SU-DHL-6 (cell line): Measurements from ENCODE around the gene MESP2.

Source experiments
- H2AFZ ChIP-seq: fragments of 200-600 bp; sonication (generic); 2 replicates; pipeline ENCODE4 v1.6.1; 2014; ENCODE audit warnings: low read depth, mild to moderate bottlenecking, moderate library complexity, mixed read lengths, antibody characterized with exemption, low read length; ENCODE audit not compliant: severe bottlenecking
- H3F3A ChIP-seq: fragments of 200-600 bp; shearing (Covaris generic); 2 replicates; pipeline ENCODE4 v1.6.0; 2016; ENCODE audit warnings: antibody characterized with exemption, mild to moderate bottlenecking; ENCODE audit not compliant: insufficient read depth
- H3K27ac ChIP-seq: fragments of 200-600 bp; sonication (generic); 2 replicates; pipeline ENCODE4 v1.5.1; 2016; ENCODE audit warnings: low read depth, mild to moderate bottlenecking, low read length, moderate library complexity, mixed read lengths
- H3K27me3 ChIP-seq: fragments of 200-600 bp; sonication (generic), shearing (Covaris generic); 2 replicates; pipeline ENCODE4 v1.6.0; 2014; ENCODE audit warnings: mild to moderate bottlenecking, low read length
- H3K36me3 ChIP-seq: fragments of 200-600 bp; sonication (generic); 2 replicates; pipeline ENCODE4 v1.6.1; 2014; ENCODE audit warnings: mild to moderate bottlenecking, low read length, mixed read lengths
- H3K4me2 ChIP-seq: fragments of 300-600, 200-600 bp; shearing (Covaris generic), sonication (generic); 2 replicates; pipeline ENCODE4 v1.6.0; 2014; ENCODE audit warnings: low read length, low read depth, mild to moderate bottlenecking; ENCODE audit not compliant: poor library complexity, severe bottlenecking
- H3K4me3 ChIP-seq: fragments of 200-600 bp; sonication (generic); 2 replicates; pipeline ENCODE4 v1.5.1; 2014; ENCODE audit warnings: antibody characterized with exemption, low read length, mild to moderate bottlenecking, mixed read lengths; ENCODE audit not compliant: insufficient read depth, poor library complexity, severe bottlenecking
- H3K79me2 ChIP-seq: fragments of 200-600 bp; sonication (generic); 2 replicates; pipeline ENCODE4 v1.6.1; 2014; ENCODE audit warnings: mild to moderate bottlenecking, low read length, moderate library complexity; ENCODE audit not compliant: insufficient read depth
- H3K9ac ChIP-seq: fragments of 200-600 bp; sonication (generic); 2 replicates; pipeline ENCODE4 v1.7.0; 2014; ENCODE audit warnings: mild to moderate bottlenecking, low read length
- H3K9me2 ChIP-seq: fragments of 200-600 bp; sonication (generic); replicated peaks from 2 replicates; pipeline ENCODE4 v1.6.1; 2014; ENCODE audit warnings: low read length; ENCODE audit not compliant: insufficient read depth
- H3K9me3 ChIP-seq: fragments of 200-600 bp; sonication (generic); 2 replicates; pipeline ENCODE4 v1.6.1; 2014; ENCODE audit warnings: low read length, mixed read lengths; ENCODE audit not compliant: insufficient read depth
- H4K20me1 ChIP-seq: fragments of 200-600 bp; sonication (generic); 2 replicates; pipeline ENCODE4 v1.6.1; 2014; ENCODE audit warnings: low read depth, mild to moderate bottlenecking, antibody characterized with exemption, low read length, moderate library complexity, mixed read lengths
- EZH2phosphoT487 ChIP-seq: fragments of 200-600 bp; sonication (generic), shearing (Covaris generic); conservative IDR thresholded peaks from 2 replicates; pipeline ENCODE4 v1.6.1; 2018; ENCODE audit warnings: mild to moderate bottlenecking, antibody characterized with exemption, low read length, moderate library complexity, mixed read lengths
- TF ChIP-seq, protein P1 (sequence below): fragments of 200-600 bp; sonication (generic); IDR thresholded peaks from one replicate; pipeline ENCODE4 v1.5.1; 2017; ENCODE audit warnings: antibody characterized with exemption, mild to moderate bottlenecking, low read length, moderate library complexity; ENCODE audit not compliant: insufficient read depth, poor library complexity, severe bottlenecking

MESP2 gene

DNA sequence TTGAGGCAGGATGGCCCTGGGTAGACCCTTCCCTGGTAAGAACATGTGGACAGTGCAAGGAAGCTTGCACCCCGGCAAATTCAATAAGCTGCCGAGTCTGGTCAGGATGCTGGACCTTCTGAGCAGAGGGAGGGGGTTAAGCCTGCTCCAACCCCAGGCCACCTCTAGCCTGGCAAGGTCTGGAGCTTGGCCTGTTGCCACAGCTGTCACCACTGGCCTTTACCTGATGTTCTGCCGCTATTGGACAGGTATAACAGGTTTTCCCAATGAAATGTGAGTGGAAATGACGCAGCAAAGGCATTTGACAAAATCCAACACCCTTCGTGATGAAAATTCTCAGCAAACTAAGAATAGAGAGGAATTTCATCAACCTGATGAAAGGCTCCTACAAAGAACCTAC lies 24.4 kb upstream of the MESP2 start:
- Histone ChIP-seq H3F3A (no peaks in the 10 kb centered on the region), H3K79me2 (no peaks in the 10 kb centered on the region), H3K27me3 (no peaks in the 10 kb centered on the region), H3K9me3 (no peaks in the 10 kb centered on the region), H4K20me1 (no peaks in the 10 kb centered on the region), H3K9ac (0 out of 2 replicates have a peak overlapping the region, but pooled peaks have one; percentile 65), H3K27ac (no peak overlapping the region), H3K4me3 (no peak overlapping the region), H3K36me3 (no peaks in the 10 kb centered on the region), H3K9me2 (no peaks in the 10 kb centered on the region), H2AFZ (no peak overlapping the region), H3K4me2 (peak overlapping the region; percentile 67)
- TF ChIP-seq EZH2phosphoT487 = no peak
- TF ChIP-seq, protein P1, sequence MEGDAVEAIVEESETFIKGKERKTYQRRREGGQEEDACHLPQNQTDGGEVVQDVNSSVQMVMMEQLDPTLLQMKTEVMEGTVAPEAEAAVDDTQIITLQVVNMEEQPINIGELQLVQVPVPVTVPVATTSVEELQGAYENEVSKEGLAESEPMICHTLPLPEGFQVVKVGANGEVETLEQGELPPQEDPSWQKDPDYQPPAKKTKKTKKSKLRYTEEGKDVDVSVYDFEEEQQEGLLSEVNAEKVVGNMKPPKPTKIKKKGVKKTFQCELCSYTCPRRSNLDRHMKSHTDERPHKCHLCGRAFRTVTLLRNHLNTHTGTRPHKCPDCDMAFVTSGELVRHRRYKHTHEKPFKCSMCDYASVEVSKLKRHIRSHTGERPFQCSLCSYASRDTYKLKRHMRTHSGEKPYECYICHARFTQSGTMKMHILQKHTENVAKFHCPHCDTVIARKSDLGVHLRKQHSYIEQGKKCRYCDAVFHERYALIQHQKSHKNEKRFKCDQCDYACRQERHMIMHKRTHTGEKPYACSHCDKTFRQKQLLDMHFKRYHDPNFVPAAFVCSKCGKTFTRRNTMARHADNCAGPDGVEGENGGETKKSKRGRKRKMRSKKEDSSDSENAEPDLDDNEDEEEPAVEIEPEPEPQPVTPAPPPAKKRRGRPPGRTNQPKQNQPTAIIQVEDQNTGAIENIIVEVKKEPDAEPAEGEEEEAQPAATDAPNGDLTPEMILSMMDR = no peak

GRCh38 chr15:89753855-89754254 lies 22.3 kb upstream of the MESP2 start:
- no peaks in the 10 kb centered on the region for H3K9me3 ChIP-seq
- H3K9ac ChIP-seq = no peak overlapping the region
- H3K36me3 ChIP-seq = no peaks in the 10 kb centered on the region
- no peaks in the 10 kb centered on the region for H3F3A ChIP-seq
- H3K27me3 ChIP-seq = no peaks in the 10 kb centered on the region
- no peaks in the 10 kb centered on the region for H3K9me2 ChIP-seq
- no peaks in the 10 kb centered on the region for H3K79me2 ChIP-seq
- H3K27ac ChIP-seq = no peak overlapping the region
- no peak overlapping the region for H3K4me3 ChIP-seq
- H3K4me2 ChIP-seq = no peak overlapping the region
- H2AFZ ChIP-seq = no peak overlapping the region
- no peaks in the 10 kb centered on the region for H4K20me1 ChIP-seq
- no peak for TF ChIP-seq EZH2phosphoT487

DNA sequence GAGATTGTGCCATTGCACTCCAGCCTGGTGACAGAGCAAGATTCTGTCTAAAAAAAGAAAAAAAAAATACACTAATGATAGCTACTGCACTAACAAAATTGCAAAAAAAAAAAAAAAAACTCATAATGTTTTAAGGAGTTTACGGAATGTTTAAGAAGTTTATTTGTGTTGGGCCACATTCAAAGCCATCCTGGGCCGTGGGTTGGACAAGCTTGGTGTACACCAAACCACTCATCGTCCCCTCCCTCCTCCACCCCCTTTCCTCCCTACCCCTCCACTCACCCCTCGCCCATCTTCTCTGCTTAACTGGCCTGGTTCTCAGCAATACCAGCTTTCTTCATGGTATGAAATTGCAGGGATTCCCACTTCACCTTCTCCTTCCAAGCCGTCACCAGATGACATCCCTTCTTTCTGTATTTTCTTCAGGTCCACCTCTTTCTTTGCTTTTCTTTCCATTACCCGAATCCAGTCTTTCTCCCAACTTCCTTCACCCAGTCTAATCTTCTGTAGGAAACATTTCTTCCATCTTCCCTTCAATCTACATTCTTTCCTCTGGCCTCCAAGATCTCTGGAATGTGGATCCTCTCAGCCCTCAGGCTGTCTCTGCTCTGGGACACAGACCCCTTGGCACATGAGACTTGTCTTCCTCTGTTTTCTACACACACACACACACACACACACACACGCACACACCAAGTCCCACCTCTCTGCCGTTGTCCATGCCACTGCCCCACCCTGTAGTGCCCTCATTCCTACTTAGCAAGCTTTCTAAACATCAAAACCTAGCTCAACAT lies 21.6 kb upstream of the MESP2 start:
- no peak overlapping the region for H3K4me3 ChIP-seq
- H3K79me2 ChIP-seq = no peaks in the 10 kb centered on the region
- no peaks in the 10 kb centered on the region for H4K20me1 ChIP-seq
- no peak overlapping the region for H3K27ac ChIP-seq
- TF ChIP-seq, protein P1 = no peak
- no peak for TF ChIP-seq EZH2phosphoT487
- H2AFZ ChIP-seq = no peak overlapping the region
- H3K9me3 ChIP-seq = no peaks in the 10 kb centered on the region
- no peaks in the 10 kb centered on the region for H3K36me3 ChIP-seq
- H3K9ac ChIP-seq = no peak overlapping the region
- H3K4me2 ChIP-seq = no peak overlapping the region
- H3F3A ChIP-seq = no peaks in the 10 kb centered on the region
- H3K27me3 ChIP-seq = no peaks in the 10 kb centered on the region
- H3K9me2 ChIP-seq = no peaks in the 10 kb centered on the region

DNA sequence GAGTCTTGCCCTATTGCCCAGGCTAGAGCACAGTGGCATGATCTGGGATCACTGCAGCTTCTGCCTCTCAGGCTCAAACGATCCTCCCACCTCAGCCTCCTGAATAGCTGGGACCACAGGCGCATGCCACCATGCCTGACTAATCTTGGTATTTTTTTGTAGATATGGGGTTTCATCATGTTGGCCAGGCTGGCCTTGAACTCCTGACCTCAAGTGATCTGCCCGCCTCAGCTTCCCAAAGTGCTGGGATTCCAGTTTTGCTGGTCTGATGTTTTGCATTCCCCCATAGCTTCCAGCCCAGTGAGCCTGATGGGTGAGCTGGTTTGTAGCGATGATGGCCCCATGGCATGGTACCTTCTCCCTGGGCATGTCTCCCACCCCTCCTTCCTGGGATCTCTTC lies 20.4 kb upstream of the MESP2 start:
- no peaks in the 10 kb centered on the region for H3K36me3 ChIP-seq
- TF ChIP-seq, protein P1 = no peak
- no peak for TF ChIP-seq EZH2phosphoT487

More for the DNA sequence above, 20.4 kb upstream of the MESP2 start:
- Histone ChIP-seq H4K20me1 (no peaks in the 10 kb centered on the region), H3K27ac (no peak overlapping the region), H3K4me2 (no peak overlapping the region), H3K9me2 (no peaks in the 10 kb centered on the region), H2AFZ (no peak overlapping the region), H3K4me3 (no peak overlapping the region), H3K27me3 (no peaks in the 10 kb centered on the region), H3K79me2 (no peaks in the 10 kb centered on the region), H3F3A (no peaks in the 10 kb centered on the region), H3K9ac (no peak overlapping the region), H3K9me3 (no peaks in the 10 kb centered on the region)
